WTC11 (cell line): ENCODE data around the gene PGAP3. TPM values are rescaled to one million over a fixed set of nuclear protein-coding genes. Genes with fewer than 3 reads are reported as not detected.

Experiments
- ATAC-seq: fragments of 200-7000 bp; cut with Tn5 transposase; 2 replicates; pipeline ENCODE4 v1.10.0; 2021; ENCODE audit warnings: mild to moderate bottlenecking, moderate library complexity
- CTCF ChIA-PET: fragments of 300-600 bp; sonication (Branson Sonifier 250); formaldehyde crosslinking; loops from one replicate; lab custom pipeline; 2021; ENCODE audit warnings: antibody characterized with exemption; lab: Charles Lee
- POLR2A ChIA-PET: fragments of 350-600 bp; sonication (Branson Sonifier 250); formaldehyde crosslinking; loops from one replicate; lab custom pipeline; 2021; ENCODE audit warnings: antibody characterized with exemption; lab: Charles Lee
- DNase-seq: peaks from one replicate; pipeline ENCODE4 v3.0.0; 2021; ENCODE audit warnings: low spot score
- H3K27ac Mint-ChIP-seq: 2 replicates; pipeline ENCODE4 v1.8.0; 2021; ENCODE audit warnings: mixed read lengths
- H3K27me3 Mint-ChIP-seq: 2 replicates; pipeline ENCODE4 v1.8.0; 2021; ENCODE audit warnings: low read depth, mild to moderate bottlenecking, moderate library complexity, mixed read lengths
- H3K36me3 Mint-ChIP-seq: 2 replicates; pipeline ENCODE4 v1.8.0; 2021; ENCODE audit warnings: mixed read lengths
- H3K4me1 Mint-ChIP-seq: 2 replicates; pipeline ENCODE4 v1.8.0; 2022; ENCODE audit warnings: mixed read lengths
- H3K4me3 Mint-ChIP-seq: 2 replicates; pipeline ENCODE4 v1.8.0; 2021; ENCODE audit warnings: mild to moderate bottlenecking, moderate library complexity, mixed read lengths
- H3K9me3 Mint-ChIP-seq: 2 replicates; pipeline ENCODE4 v1.8.0; 2021; ENCODE audit warnings: mixed read lengths
- ATF1 ChIP-seq: sonication (generic); formaldehyde crosslinking; IDR thresholded peaks from 2 replicates; pipeline ENCODE4 v1.8.1; 2023; ENCODE audit warnings: mild to moderate bottlenecking, moderate library complexity, missing genetic modification reagents
- ETV6 ChIP-seq: sonication (generic); formaldehyde crosslinking; IDR thresholded peaks from 2 replicates; pipeline ENCODE4 v1.8.1; 2022; ENCODE audit warnings: mild to moderate bottlenecking, missing genetic modification reagents
- FOXK1 ChIP-seq: sonication (generic); formaldehyde crosslinking; IDR thresholded peaks from 2 replicates; pipeline ENCODE4 v1.8.0; 2022; ENCODE audit warnings: mild to moderate bottlenecking, moderate library complexity, missing genetic modification reagents
- HMGA2 ChIP-seq: fragments of 250-450 bp; sonication (Bioruptor Pico); IDR thresholded peaks from 2 replicates; pipeline ENCODE4 v1.4.0; 2021; ENCODE audit warnings: mild to moderate bottlenecking, moderate library complexity
- KAT7 ChIP-seq: sonication (generic); formaldehyde crosslinking; IDR thresholded peaks from 2 replicates; pipeline ENCODE4 v1.8.1; 2023; ENCODE audit warnings: missing genetic modification reagents, mild to moderate bottlenecking, borderline replicate concordance
- MXD4 ChIP-seq: fragments of 250-450 bp; sonication (Bioruptor Pico); IDR thresholded peaks from 2 replicates; pipeline ENCODE4 v1.8.0; 2021; ENCODE audit warnings: mild to moderate bottlenecking, moderate library complexity, borderline replicate concordance
- MYBL2 ChIP-seq: sonication (generic); formaldehyde crosslinking; IDR thresholded peaks from 2 replicates; pipeline ENCODE4 v1.8.1; 2023; ENCODE audit warnings: mild to moderate bottlenecking, moderate library complexity, missing genetic modification reagents
- NFYB ChIP-seq: sonication (generic); formaldehyde crosslinking; conservative IDR thresholded peaks from 2 replicates; pipeline ENCODE4 v1.8.0; 2022; ENCODE audit warnings: low read depth, missing genetic modification reagents
- NR2C2 ChIP-seq: sonication (generic); formaldehyde crosslinking; IDR thresholded peaks from 2 replicates; pipeline ENCODE4 v1.8.0; 2022; ENCODE audit warnings: mild to moderate bottlenecking, missing genetic modification reagents
- OVOL2 ChIP-seq: fragments of 250-450 bp; sonication (Bioruptor Pico); IDR thresholded peaks from 2 replicates; pipeline ENCODE4 v1.9.0; 2021; ENCODE audit warnings: mild to moderate bottlenecking, borderline replicate concordance
- PRRX2 ChIP-seq: fragments of 250-450 bp; sonication (Bioruptor Pico); IDR thresholded peaks from 2 replicates; pipeline ENCODE4 v1.8.0; 2021; ENCODE audit warnings: mild to moderate bottlenecking
- SMAD4 ChIP-seq: sonication (generic); formaldehyde crosslinking; IDR thresholded peaks from 2 replicates; pipeline ENCODE4 v1.8.0; 2022; ENCODE audit warnings: mild to moderate bottlenecking, missing genetic modification reagents
- SP1 ChIP-seq: sonication (generic); formaldehyde crosslinking; conservative IDR thresholded peaks from 2 replicates; pipeline ENCODE4 v1.8.1; 2022; ENCODE audit warnings: missing genetic modification reagents
- STAT6 ChIP-seq: sonication (generic); formaldehyde crosslinking; conservative IDR thresholded peaks from 2 replicates; pipeline ENCODE4 v1.8.1; 2023; ENCODE audit warnings: mild to moderate bottlenecking, low read depth, missing genetic modification reagents, moderate library complexity
- TCF7 ChIP-seq: sonication (generic); formaldehyde crosslinking; IDR thresholded peaks from 2 replicates; pipeline ENCODE4 v1.8.0; 2022; ENCODE audit warnings: mild to moderate bottlenecking, low read depth, missing genetic modification reagents, moderate library complexity
- TEAD4 ChIP-seq: sonication (generic); formaldehyde crosslinking; IDR thresholded peaks from 2 replicates; pipeline ENCODE4 v1.8.0; 2022; ENCODE audit warnings: mild to moderate bottlenecking, missing genetic modification reagents
- ZBTB43 ChIP-seq: sonication (generic); formaldehyde crosslinking; IDR thresholded peaks from 2 replicates; pipeline ENCODE4 v1.8.1; 2023; ENCODE audit warnings: mild to moderate bottlenecking, missing genetic modification reagents
- ZNF416 ChIP-seq: fragments of 250-450 bp; sonication (Bioruptor Pico); IDR thresholded peaks from 2 replicates; pipeline ENCODE4 v1.9.0; 2021; ENCODE audit warnings: mild to moderate bottlenecking, inconsistent platforms
- total RNA-seq: library from RNA; stranded (reverse); gene quantifications from 3 replicates; pipeline ENCODE4 v1.2.3, GENCODE V29; 2021
- TF ChIP-seq, protein P1 (sequence below): sonication (generic); formaldehyde crosslinking; IDR thresholded peaks from 2 replicates; pipeline ENCODE4 v1.8.1; 2022; ENCODE audit warnings: mild to moderate bottlenecking, missing genetic modification reagents, moderate library complexity, borderline replicate concordance
- TF ChIP-seq, protein P2 (sequence below): sonication (generic); formaldehyde crosslinking; IDR thresholded peaks from 2 replicates; pipeline ENCODE4 v1.8.1; 2022; ENCODE audit warnings: mild to moderate bottlenecking, moderate library complexity, missing genetic modification reagents
- TF ChIP-seq, protein P3 (sequence below): sonication (generic); formaldehyde crosslinking; IDR thresholded peaks from 2 replicates; pipeline ENCODE4 v1.8.0; 2023; ENCODE audit warnings: missing genetic modification reagents, mild to moderate bottlenecking, borderline replicate concordance
- TF ChIP-seq, protein P4 (sequence below): sonication (generic); formaldehyde crosslinking; IDR thresholded peaks from 2 replicates; pipeline ENCODE4 v1.8.1; 2023; ENCODE audit warnings: mild to moderate bottlenecking, missing genetic modification reagents, moderate library complexity

Gene PGAP3
- total RNA-seq, 1 experiment from 2014 or later: 24.9 TPM

DNA sequence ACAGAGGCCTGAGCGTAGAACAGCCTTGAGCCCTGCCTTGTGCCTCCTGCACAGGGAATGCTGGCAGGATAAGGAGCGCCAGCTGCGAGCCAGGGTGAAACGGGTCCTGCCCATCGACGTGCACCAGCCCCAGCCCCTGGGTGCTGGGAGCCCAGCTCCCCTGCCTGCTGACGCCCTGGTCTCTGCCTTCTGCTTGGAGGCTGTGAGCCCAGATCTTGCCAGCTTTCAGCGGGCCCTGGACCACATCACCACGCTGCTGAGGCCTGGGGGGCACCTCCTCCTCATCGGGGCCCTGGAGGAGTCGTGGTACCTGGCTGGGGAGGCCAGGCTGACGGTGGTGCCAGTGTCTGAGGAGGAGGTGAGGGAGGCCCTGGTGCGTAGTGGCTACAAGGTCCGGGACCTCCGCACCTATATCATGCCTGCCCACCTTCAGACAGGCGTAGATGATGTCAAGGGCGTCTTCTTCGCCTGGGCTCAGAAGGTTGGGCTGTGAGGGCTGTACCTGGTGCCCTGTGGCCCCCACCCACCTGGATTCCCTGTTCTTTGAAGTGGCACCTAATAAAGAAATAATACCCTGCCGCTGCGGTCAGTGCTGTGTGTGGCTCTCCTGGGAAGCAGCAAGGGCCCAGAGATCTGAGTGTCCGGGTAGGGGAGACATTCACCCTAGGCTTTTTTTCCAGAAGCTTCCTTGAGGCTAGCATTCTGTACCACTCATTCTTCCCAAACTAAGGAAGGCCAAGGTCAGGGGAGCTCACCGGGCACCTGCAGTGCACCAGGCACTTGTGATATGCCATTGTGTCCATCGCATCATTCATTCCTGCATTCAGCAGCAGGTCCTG is 17.7 kb downstream of the PGAP3 start (continued):
- TF ChIP-seq, protein P1, sequence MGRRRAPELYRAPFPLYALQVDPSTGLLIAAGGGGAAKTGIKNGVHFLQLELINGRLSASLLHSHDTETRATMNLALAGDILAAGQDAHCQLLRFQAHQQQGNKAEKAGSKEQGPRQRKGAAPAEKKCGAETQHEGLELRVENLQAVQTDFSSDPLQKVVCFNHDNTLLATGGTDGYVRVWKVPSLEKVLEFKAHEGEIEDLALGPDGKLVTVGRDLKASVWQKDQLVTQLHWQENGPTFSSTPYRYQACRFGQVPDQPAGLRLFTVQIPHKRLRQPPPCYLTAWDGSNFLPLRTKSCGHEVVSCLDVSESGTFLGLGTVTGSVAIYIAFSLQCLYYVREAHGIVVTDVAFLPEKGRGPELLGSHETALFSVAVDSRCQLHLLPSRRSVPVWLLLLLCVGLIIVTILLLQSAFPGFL (CRISPR knock-in tag): no peak
- no peak for TF ChIP-seq MYBL2 (CRISPR knock-in tag)
- TF ChIP-seq, protein P2, sequence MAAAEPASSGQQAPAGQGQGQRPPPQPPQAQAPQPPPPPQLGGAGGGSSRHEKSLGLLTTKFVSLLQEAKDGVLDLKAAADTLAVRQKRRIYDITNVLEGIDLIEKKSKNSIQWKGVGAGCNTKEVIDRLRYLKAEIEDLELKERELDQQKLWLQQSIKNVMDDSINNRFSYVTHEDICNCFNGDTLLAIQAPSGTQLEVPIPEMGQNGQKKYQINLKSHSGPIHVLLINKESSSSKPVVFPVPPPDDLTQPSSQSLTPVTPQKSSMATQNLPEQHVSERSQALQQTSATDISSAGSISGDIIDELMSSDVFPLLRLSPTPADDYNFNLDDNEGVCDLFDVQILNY (CRISPR knock-in tag): no peak

GRCh38 chr17:39667945-39668924 is 19.6 kb downstream of the PGAP3 start, which contains the start of gene PNMT:
PNMT (plus strand) TSS chr17:39668453; CDS start chr17:39668476, 23 bp downstream.
- POLR2A ChIA-PET: interaction anchor here (0.7 to 1.1 kb wide), 2 partner anchors 23 to 45 kb away, joined by 3 read pairs; no protein-coding TSS in a partner anchor
- Mint-ChIP-seq H3K36me3 (no peaks in the 10 kb centered on the region), H3K27me3 (peaks cover 47% of the 10 kb centered on the region), H3K4me1 (peaks cover 50% of the 10 kb centered on the region), H3K4me3 (peak within 1 kb of the TSS; percentile 71), H3K9me3 (no peaks in the 10 kb centered on the region), H3K27ac (no peak within 1 kb of the TSS)
- ATAC-seq (peak; percentile 34), DNase-seq (peak; percentile 83)
- CTCF ChIA-PET: interaction anchor here (0.6 to 18.0 kb wide), 23 partner anchors 10 to 346 kb away, joined by 3 to 876 read pairs (median 5); partner anchors contain the start of genes ERBB2, MIEN1, PGAP3 and PPP1R1B
- TF ChIP-seq, protein P3, sequence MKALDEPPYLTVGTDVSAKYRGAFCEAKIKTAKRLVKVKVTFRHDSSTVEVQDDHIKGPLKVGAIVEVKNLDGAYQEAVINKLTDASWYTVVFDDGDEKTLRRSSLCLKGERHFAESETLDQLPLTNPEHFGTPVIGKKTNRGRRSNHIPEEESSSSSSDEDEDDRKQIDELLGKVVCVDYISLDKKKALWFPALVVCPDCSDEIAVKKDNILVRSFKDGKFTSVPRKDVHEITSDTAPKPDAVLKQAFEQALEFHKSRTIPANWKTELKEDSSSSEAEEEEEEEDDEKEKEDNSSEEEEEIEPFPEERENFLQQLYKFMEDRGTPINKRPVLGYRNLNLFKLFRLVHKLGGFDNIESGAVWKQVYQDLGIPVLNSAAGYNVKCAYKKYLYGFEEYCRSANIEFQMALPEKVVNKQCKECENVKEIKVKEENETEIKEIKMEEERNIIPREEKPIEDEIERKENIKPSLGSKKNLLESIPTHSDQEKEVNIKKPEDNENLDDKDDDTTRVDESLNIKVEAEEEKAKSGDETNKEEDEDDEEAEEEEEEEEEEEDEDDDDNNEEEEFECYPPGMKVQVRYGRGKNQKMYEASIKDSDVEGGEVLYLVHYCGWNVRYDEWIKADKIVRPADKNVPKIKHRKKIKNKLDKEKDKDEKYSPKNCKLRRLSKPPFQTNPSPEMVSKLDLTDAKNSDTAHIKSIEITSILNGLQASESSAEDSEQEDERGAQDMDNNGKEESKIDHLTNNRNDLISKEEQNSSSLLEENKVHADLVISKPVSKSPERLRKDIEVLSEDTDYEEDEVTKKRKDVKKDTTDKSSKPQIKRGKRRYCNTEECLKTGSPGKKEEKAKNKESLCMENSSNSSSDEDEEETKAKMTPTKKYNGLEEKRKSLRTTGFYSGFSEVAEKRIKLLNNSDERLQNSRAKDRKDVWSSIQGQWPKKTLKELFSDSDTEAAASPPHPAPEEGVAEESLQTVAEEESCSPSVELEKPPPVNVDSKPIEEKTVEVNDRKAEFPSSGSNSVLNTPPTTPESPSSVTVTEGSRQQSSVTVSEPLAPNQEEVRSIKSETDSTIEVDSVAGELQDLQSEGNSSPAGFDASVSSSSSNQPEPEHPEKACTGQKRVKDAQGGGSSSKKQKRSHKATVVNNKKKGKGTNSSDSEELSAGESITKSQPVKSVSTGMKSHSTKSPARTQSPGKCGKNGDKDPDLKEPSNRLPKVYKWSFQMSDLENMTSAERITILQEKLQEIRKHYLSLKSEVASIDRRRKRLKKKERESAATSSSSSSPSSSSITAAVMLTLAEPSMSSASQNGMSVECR (CRISPR knock-in tag): no peak
- TF ChIP-seq MXD4 (CRISPR knock-in tag) (no peak), ZNF416 (no peak), ETV6 (CRISPR knock-in tag) (peak; percentile 84), TCF7 (CRISPR knock-in tag) (no peak), TEAD4 (CRISPR knock-in tag) (no peak), HMGA2 (CRISPR knock-in tag) (no peak), NR2C2 (CRISPR knock-in tag) (no peak), KAT7 (CRISPR knock-in tag) (0 out of 2 replicates have a peak, but pooled peaks have one; percentile 50), ATF1 (CRISPR knock-in tag) (0 out of 2 replicates have a peak, but pooled peaks have one; percentile 64), MYBL2 (CRISPR knock-in tag) (no peak), FOXK1 (CRISPR knock-in tag) (peak; percentile 41; the same call in 1 of the 2 replicates), OVOL2 (no peak), SP1 (CRISPR knock-in tag) (peak; percentile 68), PRRX2 (no peak), SMAD4 (CRISPR knock-in tag) (no peak), NFYB (CRISPR knock-in tag) (no peak), ZBTB43 (CRISPR knock-in tag) (peak; percentile 27; the same call in 1 of the 2 replicates), STAT6 (CRISPR knock-in tag) (no peak)
- TF ChIP-seq, protein P4, sequence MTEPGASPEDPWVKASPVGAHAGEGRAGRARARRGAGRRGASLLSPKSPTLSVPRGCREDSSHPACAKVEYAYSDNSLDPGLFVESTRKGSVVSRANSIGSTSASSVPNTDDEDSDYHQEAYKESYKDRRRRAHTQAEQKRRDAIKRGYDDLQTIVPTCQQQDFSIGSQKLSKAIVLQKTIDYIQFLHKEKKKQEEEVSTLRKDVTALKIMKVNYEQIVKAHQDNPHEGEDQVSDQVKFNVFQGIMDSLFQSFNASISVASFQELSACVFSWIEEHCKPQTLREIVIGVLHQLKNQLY: 0 out of 2 replicates have a peak, but pooled peaks have one; percentile 40
